HG02938 (cell line): Measurements from ENCODE around the gene TUBA1C.
"Not testable (repeated sequence)": the region's sequence is repeated elsewhere in the genome, so short reads cannot be mapped to it uniquely, and the experiment has no call there.

Experiments
- ATAC-seq: cut with Tn5 transposase; IDR thresholded peaks from one replicate; pipeline ENCODE4 v1.9.1; 2021; ENCODE audit warnings: mild to moderate bottlenecking, moderate library complexity; ENCODE audit not compliant: unreplicated experiment

TUBA1C gene

DNA sequence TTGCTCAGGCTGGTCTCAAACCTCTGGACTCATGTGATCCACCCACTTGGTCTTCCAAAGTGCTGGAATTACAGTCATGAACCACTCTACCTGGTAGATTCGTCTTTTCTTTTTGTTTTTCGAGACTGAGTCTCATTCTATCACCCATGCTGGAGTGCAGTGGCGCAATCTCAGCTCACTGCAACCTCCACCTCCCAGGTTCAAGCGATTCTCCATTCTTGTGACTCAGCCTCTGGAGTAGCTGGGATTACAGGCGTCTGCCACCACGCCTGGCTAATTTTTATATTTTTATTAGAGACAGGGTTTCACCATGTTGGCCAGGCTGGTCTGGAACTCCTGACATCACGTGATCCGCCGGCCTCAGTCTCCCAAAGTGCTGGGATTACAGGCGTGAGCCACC is 9.4 kb upstream of the TUBA1C start:
- not testable (repeated sequence) for ATAC-seq

DNA sequence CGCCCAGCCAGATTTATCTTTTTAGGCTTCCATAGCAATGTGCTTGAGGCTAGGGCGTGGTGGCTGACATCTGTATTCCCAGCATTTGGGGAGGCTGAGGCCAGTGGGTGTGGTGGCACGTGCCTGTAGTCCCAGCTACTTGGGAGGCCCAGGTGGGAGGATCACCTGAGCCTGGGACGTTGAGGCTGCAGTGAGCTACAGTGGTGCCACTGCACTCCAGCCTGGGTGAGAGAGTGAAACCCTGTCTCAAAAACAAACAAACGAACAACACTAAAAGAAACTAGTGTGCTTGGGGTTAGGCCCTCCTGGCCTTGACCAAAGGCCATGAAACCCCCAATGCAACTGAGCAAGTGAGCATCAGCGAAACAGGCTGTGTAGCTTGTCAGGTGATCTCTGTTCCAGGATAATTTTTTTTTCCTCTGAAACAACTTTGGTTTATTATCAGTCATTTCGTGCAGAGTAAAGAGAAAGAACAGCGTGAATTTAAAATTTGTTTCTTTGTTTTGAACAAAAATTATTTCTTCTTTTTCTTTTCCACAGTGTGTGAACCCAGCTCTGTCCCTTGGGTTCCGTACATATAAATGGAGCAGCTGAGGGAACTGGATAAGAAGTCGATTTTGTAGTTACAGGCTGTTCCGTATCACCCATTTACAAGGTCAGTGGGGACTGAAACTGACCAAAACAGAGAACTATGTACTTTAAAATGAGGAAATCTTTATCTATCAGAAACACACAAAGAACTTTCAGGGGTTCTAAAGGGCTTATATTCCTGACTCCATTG is 8.8 kb upstream of the TUBA1C start:
- no peak for ATAC-seq

GRCh38 chr12:49257508-49258184 is 7.2 kb upstream of the TUBA1C start:
- not testable (repeated sequence) for ATAC-seq

DNA sequence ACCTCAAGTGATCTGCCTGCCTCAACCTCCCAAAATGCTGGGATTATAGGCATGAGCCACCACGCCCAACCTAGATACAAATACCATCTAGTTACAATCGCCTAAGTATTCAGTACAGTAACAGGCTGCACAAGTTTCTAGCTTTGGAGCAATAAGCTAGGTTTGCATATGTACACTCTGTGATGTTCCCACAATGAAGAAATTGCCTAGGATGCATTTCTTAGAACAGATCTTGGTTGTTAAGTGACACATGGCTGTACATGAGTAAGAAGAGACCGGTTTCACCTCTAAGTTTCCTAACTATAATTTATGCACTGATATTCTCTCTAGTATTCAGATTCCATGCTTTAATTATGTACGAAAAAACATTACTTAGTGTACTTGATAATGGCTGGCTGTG is 5.4 kb upstream of the TUBA1C start:
- ATAC-seq: no peak

- ATAC-seq: no peak
Observed at GRCh38 chr12:49260166-49260565, 4.7 kb upstream of the TUBA1C start.

DNA sequence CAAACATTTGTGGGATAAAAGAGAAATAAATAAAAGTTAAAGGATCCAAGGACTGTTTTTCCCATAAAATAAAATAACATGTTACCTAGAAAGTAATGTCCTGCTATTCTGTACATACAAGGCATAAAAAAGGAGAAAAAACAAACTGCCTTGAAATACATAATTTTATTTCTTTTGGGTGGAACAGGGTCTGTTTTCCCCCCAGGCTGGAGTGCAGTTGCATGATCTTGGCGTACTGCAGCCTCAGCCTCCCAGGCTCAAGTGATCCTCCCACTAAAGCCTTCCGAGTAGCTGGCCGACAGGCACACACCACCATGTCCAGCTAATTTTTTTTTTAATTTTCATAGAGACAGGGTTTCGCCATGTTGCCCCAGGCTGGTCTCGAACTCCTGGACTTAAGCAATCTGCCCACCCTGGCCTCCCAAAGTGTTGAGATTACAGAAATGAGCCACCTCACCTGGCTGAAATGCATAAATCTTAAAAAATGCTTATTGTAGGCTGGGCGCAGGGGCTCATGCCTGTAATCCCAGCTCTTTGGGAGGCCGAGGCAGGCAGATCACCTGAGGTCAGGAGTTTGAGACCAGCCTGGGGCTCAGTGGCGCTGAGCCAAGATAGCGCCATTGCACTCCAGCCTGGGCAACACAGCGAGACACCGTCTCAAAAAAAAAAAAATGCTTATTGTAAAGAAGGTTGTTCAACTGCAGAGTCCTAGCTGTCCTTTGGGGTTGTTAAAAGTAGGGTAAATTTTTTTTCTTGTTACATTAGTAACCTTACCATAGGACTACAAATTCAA is 4.1 kb upstream of the TUBA1C start:
- ATAC-seq: no peak

DNA sequence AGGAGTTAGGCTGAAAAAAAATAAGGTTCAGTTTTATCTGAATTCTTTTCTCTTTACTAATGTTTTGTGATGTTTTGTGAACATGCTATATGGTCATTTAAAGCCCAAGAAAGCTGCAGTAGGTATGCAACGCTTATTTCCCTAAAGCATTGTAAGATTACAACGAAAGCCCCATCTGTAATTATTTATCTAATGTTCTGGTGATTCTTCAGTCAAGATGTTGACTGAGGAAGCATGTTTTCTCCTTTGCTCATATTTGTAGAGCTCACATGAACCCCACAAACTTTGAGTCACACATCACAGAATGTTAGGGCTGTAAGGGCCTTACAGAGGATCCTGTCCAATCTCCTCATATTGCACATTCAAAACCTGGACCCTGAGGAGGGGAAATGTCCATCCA is 3.2 kb upstream of the TUBA1C start:
- ATAC-seq: no peak

GRCh38 chr12:49263400-49263763 is 1.5 kb upstream of the TUBA1C start:
- no peak for ATAC-seq

DNA sequence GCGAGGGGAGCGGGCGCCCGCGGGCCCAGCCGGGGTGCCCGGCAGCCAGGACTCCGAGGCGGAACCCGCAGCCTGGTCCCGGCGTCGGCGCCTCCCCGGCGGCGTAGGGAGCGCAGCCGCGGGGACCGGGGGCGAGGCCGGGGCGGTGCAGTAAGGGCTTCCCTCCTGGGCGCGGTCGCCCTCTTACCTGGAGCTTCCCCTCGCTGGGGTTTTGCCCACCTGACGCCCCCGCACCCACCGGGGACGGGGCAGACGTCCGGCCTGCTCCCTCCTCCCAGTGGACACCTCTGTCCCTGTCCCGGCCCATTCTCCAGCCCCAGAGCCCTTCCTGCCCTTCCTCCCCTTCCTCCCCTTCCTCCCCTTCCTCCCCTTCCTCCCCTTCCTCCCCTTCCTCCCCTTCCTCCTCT is 413 bp upstream of the TUBA1C start:
- ATAC-seq: no peak

DNA sequence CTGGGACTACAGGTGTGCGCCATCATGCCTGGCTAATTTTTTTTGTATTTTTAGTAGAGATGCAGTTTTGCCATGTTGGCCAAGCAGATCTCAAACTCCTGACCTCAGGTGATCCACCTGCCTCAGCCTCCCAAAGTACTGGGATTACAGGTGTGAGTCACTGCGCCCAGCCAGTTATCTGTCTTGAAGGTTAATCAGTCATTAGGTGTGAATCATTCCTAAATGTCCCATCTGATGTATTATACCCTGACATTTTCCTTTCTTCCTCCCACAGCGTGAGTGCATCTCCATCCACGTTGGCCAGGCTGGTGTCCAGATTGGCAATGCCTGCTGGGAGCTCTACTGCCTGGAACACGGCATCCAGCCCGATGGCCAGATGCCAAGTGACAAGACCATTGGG is 4.3 kb downstream of the TUBA1C start:
- not testable (repeated sequence) for ATAC-seq

- ATAC-seq: no peak
Observed at GRCh38 chr12:49272790-49273725, 8.2 kb downstream of the TUBA1C start.

- no peak for ATAC-seq
Observed at GRCh38 chr12:49273726-49274395, 9.0 kb downstream of the TUBA1C start.

GRCh38 chr12:49274396-49275069 is 9.7 kb downstream of the TUBA1C start:
- no peak for ATAC-seq

GRCh38 chr12:49276304-49277290 is 11.7 kb downstream of the TUBA1C start:
- ATAC-seq: no peak

DNA sequence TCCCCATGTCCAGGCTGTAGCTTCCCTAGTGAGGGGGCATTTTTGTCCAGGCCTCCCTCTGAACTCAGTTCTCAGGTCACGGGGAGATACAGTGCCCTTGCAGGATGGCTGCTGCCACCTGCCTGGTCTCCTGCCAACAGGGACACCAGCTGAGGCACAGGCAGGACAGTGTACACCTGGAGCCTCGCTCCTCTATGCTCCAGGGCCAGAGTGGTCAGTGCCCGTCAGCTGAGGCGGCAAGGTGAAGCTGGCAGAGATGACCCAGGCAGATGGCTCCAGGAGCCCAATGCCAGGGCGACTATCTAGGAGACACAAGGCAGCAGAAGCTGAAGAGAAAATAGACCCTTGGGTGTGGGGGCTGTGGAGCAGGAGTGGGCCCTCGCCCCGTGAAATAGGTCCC is 12.6 kb downstream of the TUBA1C start:
- ATAC-seq: no peak

- ATAC-seq: no peak
Observed at GRCh38 chr12:49279706-49280159, 14.9 kb downstream of the TUBA1C start.

DNA sequence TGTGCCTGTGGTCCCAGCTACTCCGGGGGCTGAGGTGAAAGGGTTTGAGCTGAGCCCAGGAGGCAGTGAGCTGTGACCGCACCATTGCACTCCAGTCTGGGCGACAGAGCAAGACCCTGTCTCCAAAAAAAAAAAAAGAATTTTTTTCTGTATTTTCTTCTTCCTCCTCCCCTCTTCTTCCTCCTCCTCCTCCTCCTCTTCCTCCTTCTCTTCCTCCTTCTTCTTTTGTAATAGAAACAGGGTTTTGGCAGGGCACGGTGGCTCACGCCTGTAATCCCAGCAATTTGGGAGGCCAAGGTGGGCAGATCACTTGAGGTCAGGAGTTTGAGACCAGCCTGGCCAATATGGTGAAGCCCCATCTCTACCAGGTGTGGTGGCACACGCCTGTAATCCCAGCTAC is 15.7 kb downstream of the TUBA1C start:
- ATAC-seq: not testable (repeated sequence)

DNA sequence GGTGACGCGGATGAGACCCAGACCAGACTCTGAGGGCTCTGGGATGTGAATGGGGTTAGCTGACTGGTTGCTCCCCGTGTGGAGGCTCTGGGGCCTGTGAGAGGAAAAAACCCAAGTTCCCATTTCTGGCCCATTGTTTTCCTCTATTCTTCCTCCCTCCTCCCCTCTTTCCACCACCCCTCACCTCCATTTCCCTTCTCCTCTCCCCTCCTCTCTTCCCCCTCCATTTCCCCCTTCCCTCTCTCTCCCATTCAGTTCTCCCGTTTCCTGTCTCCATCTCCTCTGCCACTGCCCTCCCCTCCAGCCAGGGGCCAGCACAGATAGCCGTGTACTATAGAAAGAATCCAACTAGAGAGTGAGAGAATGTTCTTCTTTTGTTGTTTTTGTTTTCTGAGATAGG is 17.4 kb downstream of the TUBA1C start:
- ATAC-seq: no peak
